SK-N-MC (cell line): Measurements from ENCODE around the gene EMD.

ENCODE experiments used
- EZH2 ChIP-seq: fragments of 200-600 bp; sonication (generic); IDR thresholded peaks from one replicate; pipeline ENCODE4 v1.6.1; 2017; ENCODE audit warnings: antibody characterized with exemption
- POLR2AphosphoS5 ChIP-seq: IDR thresholded peaks from 2 replicates; pipeline ENCODE4 v1.6.1; 2012; ENCODE audit warnings: mild to moderate bottlenecking, low read depth, low read length, borderline replicate concordance

DNA sequence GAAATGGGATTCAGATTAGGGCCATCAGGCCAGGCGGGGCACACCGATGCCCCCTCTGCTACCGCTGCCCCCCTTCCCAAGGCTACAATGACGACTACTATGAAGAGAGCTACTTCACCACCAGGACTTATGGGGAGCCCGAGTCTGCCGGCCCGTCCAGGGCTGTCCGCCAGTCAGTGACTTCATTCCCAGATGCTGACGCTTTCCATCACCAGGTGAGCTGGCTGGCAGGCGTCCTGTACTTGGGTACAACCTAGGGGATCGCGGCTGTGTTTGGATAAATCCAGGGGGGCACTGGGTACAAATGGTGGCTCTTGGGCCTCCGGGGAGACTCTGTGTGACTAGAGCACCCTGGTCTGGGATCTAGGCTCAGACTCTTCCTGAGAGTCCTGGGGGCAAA, 1.1 kb downstream of the EMD start:
- TF ChIP-seq EZH2: no peak
- no peak for TF ChIP-seq POLR2AphosphoS5
